ENCODE data around the gene LRRC74B. TPM values are rescaled to one million over a fixed set of nuclear protein-coding genes. Genes with fewer than 3 reads are reported as not detected.
"Not testable (repeated sequence)": the region's sequence is repeated elsewhere in the genome, so short reads cannot be mapped to it uniquely, and the experiment has no call there.

Gene LRRC74B
- total RNA-seq, 1 donor from 2014 or later, result not detected

- no peak for DNase-seq
These were observed 23.6 kb downstream of the LRRC74B start for GRCh38 chr22:21069375-21069774.

GRCh38 chr22:21070690-21071615 lies 25.2 kb downstream of the LRRC74B start:
- Mint-ChIP-seq H3K9me3 (ENCODE audit: unreplicated experiment) (peaks cover 3% of the 10 kb centered on the region), H3K27me3 (ENCODE audit: unreplicated experiment) (peaks cover 5% of the 10 kb centered on the region), H3K4me3 (ENCODE audit: unreplicated experiment) (no peak overlapping the region), H3K27ac (ENCODE audit: unreplicated experiment) (no peak overlapping the region), H3K36me3 (ENCODE audit: unreplicated experiment) (peaks cover 6% of the 10 kb centered on the region), H3K4me1 (ENCODE audit: low read depth, unreplicated experiment) (no peaks in the 10 kb centered on the region)
- no peak for TF ChIP-seq CTCF (IDR thresholded peaks at IDR 0.05; ENCODE audit: partially characterized antibody, unreplicated experiment)
- DNase-seq, result no peak

More at GRCh38 chr22:21069375-21069774, 23.6 kb downstream of the LRRC74B start:
- Mint-ChIP-seq H3K36me3 (ENCODE audit: unreplicated experiment) (peaks cover 6% of the 10 kb centered on the region), H3K27ac (ENCODE audit: unreplicated experiment) (no peak overlapping the region), H3K4me1 (ENCODE audit: low read depth, unreplicated experiment) (no peaks in the 10 kb centered on the region), H3K27me3 (ENCODE audit: unreplicated experiment) (peaks cover 5% of the 10 kb centered on the region), H3K4me3 (ENCODE audit: unreplicated experiment) (no peak overlapping the region), H3K9me3 (ENCODE audit: unreplicated experiment) (peaks cover 3% of the 10 kb centered on the region)
- TF ChIP-seq CTCF (IDR thresholded peaks at IDR 0.05; ENCODE audit: partially characterized antibody, unreplicated experiment), result no peak

- DNase-seq; H3K27ac Mint-ChIP-seq (ENCODE audit: unreplicated experiment); H3K4me3 Mint-ChIP-seq (ENCODE audit: unreplicated experiment); H3K36me3 Mint-ChIP-seq (ENCODE audit: unreplicated experiment); H3K4me1 Mint-ChIP-seq (ENCODE audit: low read depth, unreplicated experiment); H3K27me3 Mint-ChIP-seq (ENCODE audit: unreplicated experiment); H3K9me3 Mint-ChIP-seq (ENCODE audit: unreplicated experiment): not testable (repeated sequence)
These were observed 26.1 kb downstream of the LRRC74B start for GRCh38 chr22:21071796-21072195.

- Mint-ChIP-seq H3K27me3 (ENCODE audit: unreplicated experiment) (peaks cover 5% of the 10 kb centered on the region), H3K36me3 (ENCODE audit: unreplicated experiment) (peaks cover 6% of the 10 kb centered on the region), H3K4me1 (ENCODE audit: low read depth, unreplicated experiment) (no peaks in the 10 kb centered on the region), H3K27ac (ENCODE audit: unreplicated experiment) (no peak overlapping the region), H3K4me3 (ENCODE audit: unreplicated experiment) (no peak overlapping the region), H3K9me3 (ENCODE audit: unreplicated experiment) (peaks cover 3% of the 10 kb centered on the region)
- no peak for TF ChIP-seq CTCF (IDR thresholded peaks at IDR 0.05; ENCODE audit: partially characterized antibody, unreplicated experiment)
- DNase-seq, result no peak
These were observed 27.3 kb downstream of the LRRC74B start for GRCh38 chr22:21073023-21073422.

GRCh38 chr22:21073482-21073881 lies 27.7 kb downstream of the LRRC74B start:
- Mint-ChIP-seq H3K9me3 (ENCODE audit: unreplicated experiment) (peaks cover 3% of the 10 kb centered on the region), H3K36me3 (ENCODE audit: unreplicated experiment) (peaks cover 6% of the 10 kb centered on the region), H3K27me3 (ENCODE audit: unreplicated experiment) (peaks cover 5% of the 10 kb centered on the region), H3K4me3 (ENCODE audit: unreplicated experiment) (no peak overlapping the region), H3K27ac (ENCODE audit: unreplicated experiment) (no peak overlapping the region), H3K4me1 (ENCODE audit: low read depth, unreplicated experiment) (no peaks in the 10 kb centered on the region)
- no peak for DNase-seq
- no peak for TF ChIP-seq CTCF (IDR thresholded peaks at IDR 0.05; ENCODE audit: partially characterized antibody, unreplicated experiment)

Measured in glutamatergic neuron (in vitro differentiated cells).